K562 (cell line): ENCODE data around the gene RNPEPL1. TPM values are rescaled to one million over a fixed set of nuclear protein-coding genes. Genes with fewer than 3 reads are reported as not detected.
A peak's percentile ranks its signal among the peaks of the same experiment; 100 is the strongest.

Source experiments
- ATAC-seq: fragments of 200-7000 bp; cut with Tn5 transposase; 3 replicates; pipeline ENCODE4 v1.9.1; 2020; ENCODE audit warnings: moderate library complexity
- BruUV-seq: library from RNA; stranded (reverse); fragments of 400-500 nt; replicated peaks from 2 replicates; lab custom pipeline; 2021; lab: Mats Ljungman, UMichigan
- CTCF ChIA-PET: fragments of 300-600 bp; formaldehyde crosslinking; extraction: SDS; loops from one replicate; lab custom pipeline; 2021; ENCODE audit warnings: low intra/inter-chr PET ratio; lab: Yijun Ruan, JAX
- POLR2A ChIA-PET: fragments of 300-600, 350-650 bp; sonication (Branson Sonifier 250); formaldehyde crosslinking; extraction: SDS; loops from one replicate; lab custom pipeline; 2021; ENCODE audit warnings: antibody characterized with exemption, inconsistent platforms; lab: Yijun Ruan, JAX
- DNase-seq, 4 experiments: peaks; one replicate each; pipeline versions ENCODE4 v3.0.0 to v3.0.0-alpha.2; 2011 to 2018; ENCODE audit warnings: low spot score in 3 of 4, mixed read lengths in 3 of 4; ENCODE audit errors: extremely low read depth in 1 of 4
- FAIRE-seq: peaks from 2 replicates; lab custom pipeline; 2011; peaks lifted over from hg19 to GRCh38; lab: Jason Lieb, UNC
- H2AFZ ChIP-seq: 2 replicates; pipeline ENCODE4 v1.6.0; 2011; ENCODE audit warnings: low read depth, low read length, control low read depth, inconsistent platforms
- H3K27ac ChIP-seq: fragments of 200-600 bp; 3 replicates; pipeline ENCODE4 v1.8.0; 2011; ENCODE audit warnings: low read depth, mild to moderate bottlenecking, control low read depth, inconsistent platforms, low read length, moderate library complexity, mixed read lengths; ENCODE audit errors: extremely low read depth
- H3K27me3 ChIP-seq, 2 experiments: fragments of 300-600 bp in 1 of 2; 2 replicates in 1 of 2; 3 replicates in 1 of 2; pipeline versions ENCODE4 v1.6.0 to v1.8.0; 2011; ENCODE audit warnings: inconsistent platforms in 2 of 2, low read length in 2 of 2, mild to moderate bottlenecking in 1 of 2, mixed read lengths in 1 of 2, moderate library complexity in 1 of 2; ENCODE audit not compliant: control insufficient read depth in 2 of 2, insufficient read depth in 2 of 2
- H3K36me3 ChIP-seq: fragments of 300-600 bp; 3 replicates; pipeline ENCODE4 v1.8.0; 2011; ENCODE audit warnings: mild to moderate bottlenecking, low read length, inconsistent platforms; ENCODE audit not compliant: control insufficient read depth, insufficient read depth
- H3K4me1 ChIP-seq, 2 experiments: fragments of 200-600 bp in 1 of 2; replicated peaks in 1 of 2; 2 replicates in 1 of 2; 3 replicates in 1 of 2; pipeline versions ENCODE4 v1.5.1 to v1.8.0; 2011; ENCODE audit warnings: inconsistent platforms in 2 of 2, low read length in 2 of 2, mild to moderate bottlenecking in 1 of 2, mixed read lengths in 1 of 2, moderate library complexity in 1 of 2; ENCODE audit not compliant: control insufficient read depth in 2 of 2, insufficient read depth in 2 of 2
- H3K4me2 ChIP-seq: 2 replicates; pipeline ENCODE4 v1.6.1; 2011; ENCODE audit warnings: low read length, control low read depth, inconsistent platforms, mixed read lengths; ENCODE audit not compliant: insufficient read depth
- H3K4me3 ChIP-seq: fragments of 200-600 bp; sonication (generic), shearing (Covaris generic); 2 replicates; pipeline ENCODE4 v1.5.1; 2016; ENCODE audit warnings: control low read depth, inconsistent platforms
- H3K79me2 ChIP-seq: fragments of 200-600 bp; 3 replicates; pipeline ENCODE4 v1.8.0; 2011; ENCODE audit warnings: low read length, inconsistent platforms; ENCODE audit not compliant: control insufficient read depth, insufficient read depth
- H3K9ac ChIP-seq, 2 experiments: 2 replicates each; pipeline versions ENCODE4 v1.6.0 to v1.6.1; 2011; ENCODE audit warnings: low read depth in 2 of 2, low read length in 2 of 2, control low read depth in 1 of 2, inconsistent platforms in 1 of 2, mild to moderate bottlenecking in 1 of 2, mixed read lengths in 1 of 2; ENCODE audit not compliant: insufficient read depth in 1 of 2
- H3K9me1 ChIP-seq: one replicate; pipeline ENCODE4 v1.6.0; 2011; ENCODE audit warnings: inconsistent platforms, mild to moderate bottlenecking, low read length, moderate library complexity; ENCODE audit not compliant: control insufficient read depth, insufficient read depth
- H3K9me3 ChIP-seq: replicated peaks from 2 replicates; pipeline ENCODE4 v1.5.1; 2011; ENCODE audit warnings: low read depth, low read length, inconsistent platforms; ENCODE audit not compliant: control insufficient read depth, insufficient read depth
- H4K20me1 ChIP-seq: replicated peaks from 2 replicates; pipeline ENCODE4 v1.6.1; 2011; ENCODE audit warnings: low read length, inconsistent platforms, mixed read lengths; ENCODE audit not compliant: control insufficient read depth, insufficient read depth
- CBX5 ChIP-seq: IDR thresholded peaks from 2 replicates; pipeline ENCODE4 v1.6.1; 2014; ENCODE audit warnings: low read depth, borderline replicate concordance
- FOXA1 ChIP-seq: fragments of 450-650 bp; IDR thresholded peaks from 2 replicates; pipeline ENCODE4 v1.6.1; 2016; ENCODE audit warnings: mild to moderate bottlenecking, borderline replicate concordance
- HNRNPH1 ChIP-seq: fragments of 200-400 bp; formaldehyde crosslinking; optimal IDR thresholded peaks from 2 replicates; pipeline ENCODE3; 2017; ENCODE audit warnings: low read depth, mild to moderate bottlenecking, low read length, moderate library complexity
- PHF8 ChIP-seq: fragments of 200-600 bp; sonication (generic); IDR thresholded peaks from 2 replicates; pipeline ENCODE4 v1.6.1; 2012; ENCODE audit warnings: mixed run types, mild to moderate bottlenecking, inconsistent platforms, low read length, moderate library complexity, borderline replicate concordance
- TAF9B ChIP-seq: fragments of 450-650 bp; IDR thresholded peaks from 2 replicates; pipeline ENCODE4 v1.6.1; 2018; ENCODE audit warnings: mild to moderate bottlenecking; ENCODE audit not compliant: partially characterized antibody
- ZNF699 ChIP-seq: fragments of 250-450 bp; sonication (Bioruptor Pico); IDR thresholded peaks from 2 replicates; pipeline ENCODE4 v1.8.0; 2021; ENCODE audit warnings: mild to moderate bottlenecking, moderate library complexity; ENCODE audit not compliant: insufficient replicate concordance
- WGBS: fragments of 100-300 bp; shearing (Covaris generic); methylation state at CpG from one replicate; pipeline ENCODE4 v1.1.6; 2016; ENCODE audit warnings: low coverage, mixed read lengths; ENCODE audit not compliant: insufficient coverage; ENCODE audit errors: missing lambda C conversion rate; 5-methylcytosine and 5-hydroxymethylcytosine counted together
- in situ Hi-C: fragments of 300-500 bp; cut with MboI; formaldehyde crosslinking; loops from 4 replicates; pipeline ENCODE4 v1.15.0; 2018; ENCODE audit warnings: inconsistent platforms, mixed read lengths
- intact Hi-C: fragments of 100-400 bp; cut with micrococcal nuclease; formaldehyde crosslinking; loops from 2 replicates; pipeline ENCODE4 v1.14.2; 2022
- polyA plus RNA-seq, 8 experiments: library from polyadenylated mRNA; depleted of rRNA in 4 of 8; stranded (reverse) in 5 of 8; unstranded in 3 of 8; fragments of >200 nt; fragmentation: Nextera tagmentation in 2 of 8; fragmentation: Illumina TruSeq in 1 of 8; extraction: Ambion mirVana in 2 of 8; extraction: Trizol in 1 of 8; gene quantifications; 2 replicates each; pipeline versions ENCODE4 v1.2.1 to v1.2.3, GENCODE V29; 2011 to 2014; ENCODE audit warnings: inconsistent platforms in 1 of 8, missing spikeins in 1 of 8
- total RNA-seq, 7 experiments: library from RNA; depleted of rRNA in 6 of 7; stranded (reverse); fragments of >200 nt in 6 of 7; fragmentation: Illumina TruSeq in 2 of 7; extraction: Trizol in 2 of 7; gene quantifications; 2 replicates each; pipeline versions ENCODE4 v1.2.1 to v1.2.3, GENCODE V29; 2011 to 2021; ENCODE audit warnings: low replicate concordance in 1 of 7
- TF ChIP-seq, protein P1 (sequence below), 2 experiments: fragments of 450-650 bp; formaldehyde crosslinking in 1 of 2; IDR thresholded peaks; 2 replicates each; pipeline versions ENCODE4 v1.4.0 to v1.6.1; 2014 to 2020; ENCODE audit warnings: mild to moderate bottlenecking in 2 of 2, borderline replicate concordance in 1 of 2, low read depth in 1 of 2
- TF ChIP-seq, protein P2 (sequence below): sonication (generic); formaldehyde crosslinking; IDR thresholded peaks from 2 replicates; pipeline ENCODE4 v1.8.1; 2023; ENCODE audit warnings: missing genetic modification reagents, mild to moderate bottlenecking, borderline replicate concordance

The RNPEPL1 gene
- total and polyA plus RNA-seq, 9 of the 15 experiments (the other 6 are each of a cell fraction or from before 2014, with no cell fraction given), result 0.07 to 38.7 (median 5.6) TPM

DNA sequence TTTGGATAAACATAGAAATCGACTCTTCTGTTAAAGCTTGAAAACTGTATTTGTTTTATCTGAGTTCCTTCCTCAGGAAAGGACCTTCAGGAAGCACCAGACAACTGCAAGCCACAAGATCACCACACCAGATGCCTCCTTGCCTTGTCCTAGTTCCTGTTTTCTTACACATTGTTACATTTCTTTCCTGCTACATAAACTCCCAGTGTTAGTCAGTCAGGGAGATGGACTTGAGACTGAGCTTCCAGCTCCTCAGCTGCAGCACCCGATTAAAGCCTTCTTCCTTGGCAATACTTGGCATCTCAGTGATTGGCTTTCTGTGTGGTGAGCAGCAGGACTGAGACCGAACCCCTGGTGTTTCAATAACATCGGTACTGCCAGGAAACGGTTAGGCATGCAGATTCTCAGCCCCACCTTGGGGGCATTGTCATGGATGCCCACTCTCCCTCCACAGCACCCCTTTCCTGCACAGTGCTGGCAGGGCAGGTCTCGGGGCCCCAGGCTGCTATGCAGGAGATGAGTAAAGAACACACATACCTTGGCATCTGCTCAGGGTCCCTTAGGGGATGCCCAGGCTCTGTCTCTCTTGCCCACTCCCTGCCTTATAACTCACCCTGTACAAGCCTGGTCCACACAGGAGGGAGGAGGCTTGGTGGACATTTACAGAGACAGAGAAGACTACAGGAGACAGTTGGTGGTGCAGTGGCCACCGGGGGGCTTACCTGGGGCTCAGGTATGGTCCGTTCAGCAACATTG lies 43.1 kb upstream of the RNPEPL1 start:
- 80% methylated on average over 6 of the region's 8 CpGs for WGBS
- POLR2A ChIA-PET, result no interaction called here
- H3K9me3 ChIP-seq, result peaks cover 18% of the 10 kb centered on the region
- TF ChIP-seq PHF8 (no peak), HNRNPH1 (no peak), TAF9B (no peak), CBX5 (peak; percentile 79; the same call in 1 of the 2 replicates), FOXA1 (no peak), ZNF699 (no peak)
- TF ChIP-seq, protein P1, sequence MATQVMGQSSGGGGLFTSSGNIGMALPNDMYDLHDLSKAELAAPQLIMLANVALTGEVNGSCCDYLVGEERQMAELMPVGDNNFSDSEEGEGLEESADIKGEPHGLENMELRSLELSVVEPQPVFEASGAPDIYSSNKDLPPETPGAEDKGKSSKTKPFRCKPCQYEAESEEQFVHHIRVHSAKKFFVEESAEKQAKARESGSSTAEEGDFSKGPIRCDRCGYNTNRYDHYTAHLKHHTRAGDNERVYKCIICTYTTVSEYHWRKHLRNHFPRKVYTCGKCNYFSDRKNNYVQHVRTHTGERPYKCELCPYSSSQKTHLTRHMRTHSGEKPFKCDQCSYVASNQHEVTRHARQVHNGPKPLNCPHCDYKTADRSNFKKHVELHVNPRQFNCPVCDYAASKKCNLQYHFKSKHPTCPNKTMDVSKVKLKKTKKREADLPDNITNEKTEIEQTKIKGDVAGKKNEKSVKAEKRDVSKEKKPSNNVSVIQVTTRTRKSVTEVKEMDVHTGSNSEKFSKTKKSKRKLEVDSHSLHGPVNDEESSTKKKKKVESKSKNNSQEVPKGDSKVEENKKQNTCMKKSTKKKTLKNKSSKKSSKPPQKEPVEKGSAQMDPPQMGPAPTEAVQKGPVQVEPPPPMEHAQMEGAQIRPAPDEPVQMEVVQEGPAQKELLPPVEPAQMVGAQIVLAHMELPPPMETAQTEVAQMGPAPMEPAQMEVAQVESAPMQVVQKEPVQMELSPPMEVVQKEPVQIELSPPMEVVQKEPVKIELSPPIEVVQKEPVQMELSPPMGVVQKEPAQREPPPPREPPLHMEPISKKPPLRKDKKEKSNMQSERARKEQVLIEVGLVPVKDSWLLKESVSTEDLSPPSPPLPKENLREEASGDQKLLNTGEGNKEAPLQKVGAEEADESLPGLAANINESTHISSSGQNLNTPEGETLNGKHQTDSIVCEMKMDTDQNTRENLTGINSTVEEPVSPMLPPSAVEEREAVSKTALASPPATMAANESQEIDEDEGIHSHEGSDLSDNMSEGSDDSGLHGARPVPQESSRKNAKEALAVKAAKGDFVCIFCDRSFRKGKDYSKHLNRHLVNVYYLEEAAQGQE (IDR thresholded peaks at IDR 0.05; ENCODE audit: borderline replicate concordance), result no peak
- TF ChIP-seq, protein P1 (CRISPR knock-in tag; IDR thresholded peaks at IDR 0.05; ENCODE audit: low read depth), result no peak
- TF ChIP-seq, protein P2, sequence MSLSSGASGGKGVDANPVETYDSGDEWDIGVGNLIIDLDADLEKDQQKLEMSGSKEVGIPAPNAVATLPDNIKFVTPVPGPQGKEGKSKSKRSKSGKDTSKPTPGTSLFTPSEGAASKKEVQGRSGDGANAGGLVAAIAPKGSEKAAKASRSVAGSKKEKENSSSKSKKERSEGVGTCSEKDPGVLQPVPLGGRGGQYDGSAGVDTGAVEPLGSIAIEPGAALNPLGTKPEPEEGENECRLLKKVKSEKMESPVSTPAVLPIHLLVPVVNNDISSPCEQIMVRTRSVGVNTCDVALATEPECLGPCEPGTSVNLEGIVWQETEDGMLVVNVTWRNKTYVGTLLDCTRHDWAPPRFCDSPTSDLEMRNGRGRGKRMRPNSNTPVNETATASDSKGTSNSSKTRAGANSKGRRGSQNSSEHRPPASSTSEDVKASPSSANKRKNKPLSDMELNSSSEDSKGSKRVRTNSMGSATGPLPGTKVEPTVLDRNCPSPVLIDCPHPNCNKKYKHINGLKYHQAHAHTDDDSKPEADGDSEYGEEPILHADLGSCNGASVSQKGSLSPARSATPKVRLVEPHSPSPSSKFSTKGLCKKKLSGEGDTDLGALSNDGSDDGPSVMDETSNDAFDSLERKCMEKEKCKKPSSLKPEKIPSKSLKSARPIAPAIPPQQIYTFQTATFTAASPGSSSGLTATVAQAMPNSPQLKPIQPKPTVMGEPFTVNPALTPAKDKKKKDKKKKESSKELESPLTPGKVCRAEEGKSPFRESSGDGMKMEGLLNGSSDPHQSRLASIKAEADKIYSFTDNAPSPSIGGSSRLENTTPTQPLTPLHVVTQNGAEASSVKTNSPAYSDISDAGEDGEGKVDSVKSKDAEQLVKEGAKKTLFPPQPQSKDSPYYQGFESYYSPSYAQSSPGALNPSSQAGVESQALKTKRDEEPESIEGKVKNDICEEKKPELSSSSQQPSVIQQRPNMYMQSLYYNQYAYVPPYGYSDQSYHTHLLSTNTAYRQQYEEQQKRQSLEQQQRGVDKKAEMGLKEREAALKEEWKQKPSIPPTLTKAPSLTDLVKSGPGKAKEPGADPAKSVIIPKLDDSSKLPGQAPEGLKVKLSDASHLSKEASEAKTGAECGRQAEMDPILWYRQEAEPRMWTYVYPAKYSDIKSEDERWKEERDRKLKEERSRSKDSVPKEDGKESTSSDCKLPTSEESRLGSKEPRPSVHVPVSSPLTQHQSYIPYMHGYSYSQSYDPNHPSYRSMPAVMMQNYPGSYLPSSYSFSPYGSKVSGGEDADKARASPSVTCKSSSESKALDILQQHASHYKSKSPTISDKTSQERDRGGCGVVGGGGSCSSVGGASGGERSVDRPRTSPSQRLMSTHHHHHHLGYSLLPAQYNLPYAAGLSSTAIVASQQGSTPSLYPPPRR (CRISPR knock-in tag), result no peak

More for the DNA sequence above, 43.1 kb upstream of the RNPEPL1 start:
- peaks cover 48% of the 10 kb centered on the region; the same call in 2 of the 3 replicates for H3K36me3 ChIP-seq
- DNase-seq (no peak), ATAC-seq (no peak), FAIRE-seq (no peak)
- H3K27me3 ChIP-seq, result no peaks in the 10 kb centered on the region
- H3K4me3 ChIP-seq, result no peak overlapping the region
- intact Hi-C loops (no loop called here), in situ Hi-C loops (no loop called here)
- CTCF ChIA-PET, result no interaction called here
- H3K4me1 ChIP-seq, result no peaks in the 10 kb centered on the region
- H3K27ac ChIP-seq, result no peak overlapping the region
- H4K20me1 ChIP-seq, result no peaks in the 10 kb centered on the region
- BruUV-seq, result no TSS peak
- H3K4me2 ChIP-seq, result no peak overlapping the region
- H2AFZ ChIP-seq, result no peak overlapping the region
- no peaks in the 10 kb centered on the region for H3K79me2 ChIP-seq
- H3K9me1 ChIP-seq, result no peaks in the 10 kb centered on the region
- no peak overlapping the region for H3K9ac ChIP-seq
